HEK293 (cell line): ENCODE data around the gene MLLT3.

Experiments
- EGR2 ChIP-seq: fragments of 450-650 bp; formaldehyde crosslinking; IDR thresholded peaks from 2 replicates; pipeline ENCODE4 v1.5.1; 2016; ENCODE audit warnings: low read depth, missing biosample characterization, missing genetic modification characterization
- ZNF155 ChIP-seq: fragments of 450-650 bp; formaldehyde crosslinking; IDR thresholded peaks from 2 replicates; pipeline ENCODE4 v1.5.1; 2016; ENCODE audit warnings: missing biosample characterization, missing genetic modification characterization
- ZNF23 ChIP-seq: fragments of 450-650 bp; formaldehyde crosslinking; IDR thresholded peaks from 2 replicates; pipeline ENCODE4 v1.5.1; 2016; ENCODE audit warnings: missing biosample characterization, missing genetic modification characterization, borderline replicate concordance
- ZNF24 ChIP-seq: fragments of 450-650 bp; formaldehyde crosslinking; IDR thresholded peaks from 2 replicates; pipeline ENCODE4 v1.5.1; 2016; ENCODE audit warnings: missing biosample characterization, missing genetic modification characterization
- ZNF37A ChIP-seq: fragments of 450-650 bp; IDR thresholded peaks from 2 replicates; pipeline ENCODE4 v1.5.1; 2018; ENCODE audit warnings: missing biosample characterization, missing genetic modification characterization
- ZNF416 ChIP-seq: fragments of 450-650 bp; formaldehyde crosslinking; IDR thresholded peaks from 2 replicates; pipeline ENCODE4 v1.5.1; 2016; ENCODE audit warnings: missing biosample characterization, missing genetic modification characterization
- ZNF514 ChIP-seq: fragments of 450-650 bp; formaldehyde crosslinking; IDR thresholded peaks from 2 replicates; pipeline ENCODE4 v1.5.1; 2016; ENCODE audit warnings: missing biosample characterization, missing genetic modification characterization
- ZNF530 ChIP-seq: fragments of 450-650 bp; formaldehyde crosslinking; IDR thresholded peaks from 2 replicates; pipeline ENCODE4 v1.5.1; 2016; ENCODE audit warnings: low read depth, missing biosample characterization, missing genetic modification characterization
- ZNF654 ChIP-seq: fragments of 450-650 bp; formaldehyde crosslinking; IDR thresholded peaks from 2 replicates; pipeline ENCODE4 v1.5.1; 2016; ENCODE audit warnings: low read depth, missing biosample characterization, missing genetic modification characterization
- ZNF677 ChIP-seq: fragments of 450-650 bp; IDR thresholded peaks from 2 replicates; pipeline ENCODE4 v1.5.0; 2018; ENCODE audit warnings: missing biosample characterization, mild to moderate bottlenecking, missing genetic modification characterization, moderate library complexity
- TF ChIP-seq, protein P1 (sequence below): fragments of 450-650 bp; formaldehyde crosslinking; IDR thresholded peaks from 2 replicates; pipeline ENCODE4 v1.5.1; 2016; ENCODE audit warnings: missing biosample characterization, missing genetic modification characterization
- TF ChIP-seq, protein P2 (sequence below): fragments of 450-650 bp; formaldehyde crosslinking; IDR thresholded peaks from 2 replicates; pipeline ENCODE4 v1.5.1; 2016; ENCODE audit warnings: missing biosample characterization, missing genetic modification characterization
- TF ChIP-seq, protein P3 (sequence below): fragments of 450-650 bp; formaldehyde crosslinking; IDR thresholded peaks from 2 replicates; pipeline ENCODE4 v1.5.1; 2016; ENCODE audit warnings: missing biosample characterization, missing genetic modification characterization
- TF ChIP-seq, protein P4 (sequence below): fragments of 450-650 bp; formaldehyde crosslinking; IDR thresholded peaks from 2 replicates; pipeline ENCODE4 v1.5.1; 2016; ENCODE audit warnings: missing biosample characterization, missing genetic modification characterization

DNA sequence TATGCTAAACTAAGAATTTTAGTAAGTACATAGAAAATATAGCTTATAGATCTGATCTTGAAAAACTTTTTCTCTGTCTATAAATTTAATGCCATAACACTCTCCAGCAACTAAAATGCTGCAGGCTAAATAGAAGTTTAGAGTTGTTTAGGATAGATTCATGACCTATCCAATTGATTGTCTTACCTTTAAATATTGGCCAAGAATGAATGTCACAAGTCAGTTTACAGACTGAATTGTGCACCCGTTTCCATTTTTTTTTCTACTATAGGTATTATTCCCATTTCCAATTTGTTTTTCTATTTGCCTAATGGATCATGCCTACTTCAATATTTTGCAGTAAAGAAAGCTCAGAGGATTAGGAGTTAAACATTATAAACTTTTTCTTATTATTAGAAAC is 129.5 kb downstream of the MLLT3 start:
- TF ChIP-seq ZNF677: no peak
- no peak for TF ChIP-seq ZNF23 (tag by site-specific recombination)
- TF ChIP-seq, protein P1, sequence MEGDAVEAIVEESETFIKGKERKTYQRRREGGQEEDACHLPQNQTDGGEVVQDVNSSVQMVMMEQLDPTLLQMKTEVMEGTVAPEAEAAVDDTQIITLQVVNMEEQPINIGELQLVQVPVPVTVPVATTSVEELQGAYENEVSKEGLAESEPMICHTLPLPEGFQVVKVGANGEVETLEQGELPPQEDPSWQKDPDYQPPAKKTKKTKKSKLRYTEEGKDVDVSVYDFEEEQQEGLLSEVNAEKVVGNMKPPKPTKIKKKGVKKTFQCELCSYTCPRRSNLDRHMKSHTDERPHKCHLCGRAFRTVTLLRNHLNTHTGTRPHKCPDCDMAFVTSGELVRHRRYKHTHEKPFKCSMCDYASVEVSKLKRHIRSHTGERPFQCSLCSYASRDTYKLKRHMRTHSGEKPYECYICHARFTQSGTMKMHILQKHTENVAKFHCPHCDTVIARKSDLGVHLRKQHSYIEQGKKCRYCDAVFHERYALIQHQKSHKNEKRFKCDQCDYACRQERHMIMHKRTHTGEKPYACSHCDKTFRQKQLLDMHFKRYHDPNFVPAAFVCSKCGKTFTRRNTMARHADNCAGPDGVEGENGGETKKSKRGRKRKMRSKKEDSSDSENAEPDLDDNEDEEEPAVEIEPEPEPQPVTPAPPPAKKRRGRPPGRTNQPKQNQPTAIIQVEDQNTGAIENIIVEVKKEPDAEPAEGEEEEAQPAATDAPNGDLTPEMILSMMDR: no peak
- no peak for TF ChIP-seq ZNF530
- no peak for TF ChIP-seq ZNF155 (tag by site-specific recombination)
- TF ChIP-seq ZNF654: no peak
- no peak for TF ChIP-seq EGR2
- TF ChIP-seq, protein P2, sequence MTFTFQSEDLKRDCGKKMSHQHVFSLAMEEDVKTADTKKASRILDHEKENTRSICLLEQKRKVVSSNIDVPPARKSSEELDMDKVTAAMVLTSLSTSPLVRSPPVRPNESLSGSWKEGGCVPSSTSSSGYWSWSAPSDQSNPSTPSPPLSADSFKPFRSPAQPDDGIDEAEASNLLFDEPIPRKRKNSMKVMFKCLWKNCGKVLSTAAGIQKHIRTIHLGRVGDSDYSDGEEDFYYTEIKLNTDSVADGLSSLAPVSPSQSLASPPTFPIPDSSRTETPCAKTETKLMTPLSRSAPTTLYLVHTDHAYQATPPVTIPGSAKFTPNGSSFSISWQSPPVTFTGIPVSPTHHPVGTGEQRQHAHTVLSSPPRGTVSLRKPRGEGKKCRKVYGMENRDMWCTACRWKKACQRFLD (tag by site-specific recombination): no peak
- no peak for TF ChIP-seq ZNF24 (tag by site-specific recombination)
- TF ChIP-seq, protein P3, sequence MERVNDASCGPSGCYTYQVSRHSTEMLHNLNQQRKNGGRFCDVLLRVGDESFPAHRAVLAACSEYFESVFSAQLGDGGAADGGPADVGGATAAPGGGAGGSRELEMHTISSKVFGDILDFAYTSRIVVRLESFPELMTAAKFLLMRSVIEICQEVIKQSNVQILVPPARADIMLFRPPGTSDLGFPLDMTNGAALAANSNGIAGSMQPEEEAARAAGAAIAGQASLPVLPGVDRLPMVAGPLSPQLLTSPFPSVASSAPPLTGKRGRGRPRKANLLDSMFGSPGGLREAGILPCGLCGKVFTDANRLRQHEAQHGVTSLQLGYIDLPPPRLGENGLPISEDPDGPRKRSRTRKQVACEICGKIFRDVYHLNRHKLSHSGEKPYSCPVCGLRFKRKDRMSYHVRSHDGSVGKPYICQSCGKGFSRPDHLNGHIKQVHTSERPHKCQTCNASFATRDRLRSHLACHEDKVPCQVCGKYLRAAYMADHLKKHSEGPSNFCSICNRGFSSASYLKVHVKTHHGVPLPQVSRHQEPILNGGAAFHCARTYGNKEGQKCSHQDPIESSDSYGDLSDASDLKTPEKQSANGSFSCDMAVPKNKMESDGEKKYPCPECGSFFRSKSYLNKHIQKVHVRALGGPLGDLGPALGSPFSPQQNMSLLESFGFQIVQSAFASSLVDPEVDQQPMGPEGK (tag by site-specific recombination): no peak
- TF ChIP-seq ZNF514 (tag by site-specific recombination): no peak
- TF ChIP-seq ZNF416 (tag by site-specific recombination): no peak
- TF ChIP-seq, protein P4, sequence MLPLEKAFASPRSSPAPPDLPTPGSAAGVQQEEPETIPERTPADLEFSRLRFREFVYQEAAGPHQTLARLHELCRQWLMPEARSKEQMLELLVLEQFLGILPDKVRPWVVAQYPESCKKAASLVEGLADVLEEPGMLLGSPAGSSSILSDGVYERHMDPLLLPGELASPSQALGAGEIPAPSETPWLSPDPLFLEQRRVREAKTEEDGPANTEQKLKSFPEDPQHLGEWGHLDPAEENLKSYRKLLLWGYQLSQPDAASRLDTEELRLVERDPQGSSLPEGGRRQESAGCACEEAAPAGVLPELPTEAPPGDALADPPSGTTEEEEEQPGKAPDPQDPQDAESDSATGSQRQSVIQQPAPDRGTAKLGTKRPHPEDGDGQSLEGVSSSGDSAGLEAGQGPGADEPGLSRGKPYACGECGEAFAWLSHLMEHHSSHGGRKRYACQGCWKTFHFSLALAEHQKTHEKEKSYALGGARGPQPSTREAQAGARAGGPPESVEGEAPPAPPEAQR (tag by site-specific recombination): no peak
- no peak for TF ChIP-seq ZNF37A (tag by site-specific recombination)
